ENCODE measurements around the gene PLIN1.

Gene PLIN1

GRCh38 chr15:89654847-89655805, 24.0 kb downstream of the PLIN1 start, which contains the start of gene KIF7:
Gene KIF7, minus strand, starts transcription at chr15:89655467. Its CDS starts 2,537 bp downstream, at chr15:89652930.
- no peak for DNase-seq (ENCODE audit: low read depth, low spot score)
- H3K27ac ChIP-seq: no peak within 1 kb of the TSS

DNA sequence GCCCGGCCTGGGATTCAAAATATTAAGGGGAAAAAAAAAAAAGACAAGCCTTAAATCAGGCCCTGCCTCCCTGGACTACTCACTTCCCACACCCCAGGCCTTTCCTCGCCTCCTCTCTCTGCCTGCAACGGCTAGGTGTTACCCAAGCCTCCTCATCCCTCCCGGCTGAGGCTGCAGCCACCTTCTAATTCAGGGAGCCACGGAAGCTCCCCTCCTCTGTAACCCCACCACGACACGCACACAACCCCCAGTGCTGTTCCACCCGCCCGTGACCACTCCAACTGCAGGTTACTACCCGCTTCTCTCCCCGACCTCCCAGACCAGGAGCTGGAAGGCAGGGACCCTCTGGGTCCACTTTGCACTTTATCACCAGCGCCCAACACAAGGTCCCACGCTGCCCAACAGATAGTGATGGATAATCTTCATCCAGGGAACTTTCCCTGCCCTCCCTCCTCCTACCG, 24.8 kb downstream of the PLIN1 start:
- H3K27ac ChIP-seq: no peak overlapping the region

DNA sequence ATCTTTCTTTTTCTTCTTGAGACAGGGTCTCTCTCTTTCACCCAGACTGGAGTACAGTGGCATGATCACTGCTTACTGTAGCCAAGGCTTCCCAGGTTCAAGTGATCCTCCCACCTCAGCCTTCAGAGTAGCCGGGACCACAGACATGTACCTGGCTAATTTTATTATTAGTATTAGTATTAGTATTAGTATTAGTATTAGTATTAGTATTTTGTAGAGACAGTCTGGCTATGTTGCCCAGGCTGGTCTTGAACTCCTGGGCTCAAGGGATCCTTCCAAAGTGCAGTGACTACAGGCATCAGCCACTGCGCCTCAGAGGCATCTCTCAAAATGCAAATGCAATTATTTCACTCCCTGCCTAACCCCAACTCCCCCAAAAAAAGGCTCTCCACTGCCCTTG, 25.6 kb downstream of the PLIN1 start:
- DNase-seq (ENCODE audit: low read depth, low spot score): no peak
- H3K27ac ChIP-seq: no peak overlapping the region

More for the DNA sequence above, 24.8 kb downstream of the PLIN1 start:
- DNase-seq (ENCODE audit: low read depth, low spot score): no peak

DNA sequence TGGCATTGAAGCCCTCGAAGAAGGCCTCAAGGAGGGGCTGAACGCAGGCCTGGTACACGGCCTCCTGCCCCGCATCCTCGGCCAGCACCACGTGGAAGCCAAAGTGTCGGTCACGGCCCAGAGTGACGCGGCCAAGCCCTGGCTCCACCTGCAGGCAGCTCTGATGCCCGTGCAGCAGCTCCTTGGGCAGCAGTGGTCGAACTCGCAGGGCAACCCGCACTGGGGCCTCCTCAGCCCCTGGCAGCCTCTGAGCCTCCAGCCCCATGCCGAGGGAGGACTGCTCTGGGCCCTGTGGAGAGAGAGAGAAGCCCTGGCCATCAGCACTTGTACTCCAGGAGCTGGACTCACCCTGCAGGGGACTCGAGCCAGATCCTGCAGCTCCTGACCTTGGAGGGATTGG, 26.5 kb downstream of the PLIN1 start:
- no peak overlapping the region for H3K27ac ChIP-seq
- no peak for DNase-seq (ENCODE audit: low read depth, low spot score)

DNA sequence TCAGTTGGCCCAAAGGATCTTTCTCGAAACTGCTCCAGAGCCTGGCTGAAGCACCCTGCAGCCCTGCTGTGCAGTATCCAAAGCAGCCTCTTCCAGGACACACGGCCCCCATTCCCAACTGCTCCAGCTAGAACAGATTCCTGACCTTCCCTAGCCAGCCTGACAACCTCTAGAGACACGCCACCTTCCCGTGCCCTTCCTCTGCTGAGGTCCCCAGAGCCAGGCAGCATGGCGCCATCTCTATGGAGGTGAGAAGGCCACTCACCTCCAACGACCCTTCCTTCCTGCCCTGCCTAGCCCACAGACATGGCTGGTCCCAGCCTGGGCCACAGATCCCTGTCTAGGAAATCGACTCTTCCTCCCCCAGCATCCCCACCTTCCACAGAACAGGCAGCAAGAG, 27.0 kb downstream of the PLIN1 start:
- H3K27ac ChIP-seq: no peak overlapping the region
- DNase-seq (ENCODE audit: low read depth, low spot score): no peak

DNA sequence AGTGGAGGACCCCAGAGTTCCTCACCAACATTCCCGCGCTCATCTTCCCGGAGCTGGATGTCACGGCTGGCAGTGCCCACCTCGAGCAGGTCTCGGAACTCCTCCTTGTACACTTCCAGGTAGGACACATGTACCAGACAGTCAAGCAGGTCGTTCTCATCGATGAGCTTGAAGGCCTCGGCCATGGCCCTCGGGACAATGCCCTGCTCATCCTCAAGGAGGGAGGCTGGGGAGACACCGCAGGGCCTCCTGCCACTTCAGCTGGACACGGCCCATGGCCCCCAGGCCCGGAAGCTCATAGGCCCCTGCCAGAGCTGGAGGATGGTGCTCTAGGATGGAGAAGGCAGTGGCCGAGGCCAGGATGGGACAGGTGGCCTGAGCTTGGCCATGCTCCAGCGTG, 29.5 kb downstream of the PLIN1 start:
- DNase-seq (ENCODE audit: low read depth, low spot score): no peak
- H3K27ac ChIP-seq: no peak overlapping the region

- H3K27ac ChIP-seq: no peak overlapping the region
- DNase-seq (ENCODE audit: low read depth, low spot score): no peak
Measured at GRCh38 chr15:89649013-89649625, 30.0 kb downstream of the PLIN1 start.

DNA sequence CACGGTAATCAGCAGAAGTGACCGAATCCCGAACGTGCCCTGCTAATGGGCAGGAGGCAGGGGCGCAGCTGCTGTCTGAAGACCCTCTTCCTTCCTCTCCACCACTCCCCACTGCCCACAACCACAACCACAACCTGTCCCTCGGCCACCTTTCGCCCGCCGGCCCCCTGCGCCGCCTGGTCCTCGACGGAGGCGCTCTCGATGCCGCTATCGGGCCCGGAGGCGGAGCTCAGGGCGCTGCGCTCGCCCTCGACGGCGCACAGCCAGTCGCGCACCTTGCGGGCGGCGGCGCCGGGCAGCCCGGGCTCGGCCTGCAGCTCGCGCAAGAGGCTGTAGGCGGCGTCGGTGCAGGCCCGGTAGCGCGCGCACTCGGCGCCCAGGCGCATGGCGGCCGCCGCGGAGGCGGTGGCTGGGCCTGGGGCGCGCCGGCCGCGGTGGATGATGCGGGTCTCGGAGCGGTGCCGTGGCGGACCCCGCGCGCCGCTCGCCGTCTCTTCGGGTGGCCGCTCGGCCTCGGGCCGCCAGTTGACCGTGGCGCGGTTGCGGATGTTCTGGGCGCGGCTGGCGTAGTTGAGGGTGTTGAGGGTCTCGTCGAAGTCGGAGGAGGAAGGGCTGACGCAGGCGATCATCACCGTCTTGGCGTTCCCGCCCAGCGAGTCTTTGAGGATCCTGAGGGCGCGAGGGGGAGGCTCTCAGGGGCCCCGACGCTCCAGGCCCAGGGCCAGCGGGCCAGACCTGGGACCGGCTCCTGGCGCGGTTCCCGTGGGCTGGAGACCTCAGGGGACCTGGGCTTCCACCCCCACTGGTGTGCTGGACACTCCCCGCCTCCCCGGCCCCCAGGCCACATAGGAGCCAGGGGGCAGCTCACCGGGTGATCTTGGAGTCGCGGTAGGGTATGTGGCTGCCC, 30.8 kb downstream of the PLIN1 start:
- H3K27ac ChIP-seq: no peak overlapping the region
- no peak for DNase-seq (ENCODE audit: low read depth, low spot score)

GRCh38 chr15:89647191-89647851, 31.8 kb downstream of the PLIN1 start:
- H3K27ac ChIP-seq: no peak overlapping the region
- DNase-seq (ENCODE audit: low read depth, low spot score): no peak

- H3K27ac ChIP-seq: no peak overlapping the region
- no peak for DNase-seq (ENCODE audit: low read depth, low spot score)
Measured at GRCh38 chr15:89646416-89647141, 32.6 kb downstream of the PLIN1 start.

GRCh38 chr15:89645680-89646079, 33.5 kb downstream of the PLIN1 start:
- no peak for DNase-seq (ENCODE audit: low read depth, low spot score)
- no peak overlapping the region for H3K27ac ChIP-seq

DNA sequence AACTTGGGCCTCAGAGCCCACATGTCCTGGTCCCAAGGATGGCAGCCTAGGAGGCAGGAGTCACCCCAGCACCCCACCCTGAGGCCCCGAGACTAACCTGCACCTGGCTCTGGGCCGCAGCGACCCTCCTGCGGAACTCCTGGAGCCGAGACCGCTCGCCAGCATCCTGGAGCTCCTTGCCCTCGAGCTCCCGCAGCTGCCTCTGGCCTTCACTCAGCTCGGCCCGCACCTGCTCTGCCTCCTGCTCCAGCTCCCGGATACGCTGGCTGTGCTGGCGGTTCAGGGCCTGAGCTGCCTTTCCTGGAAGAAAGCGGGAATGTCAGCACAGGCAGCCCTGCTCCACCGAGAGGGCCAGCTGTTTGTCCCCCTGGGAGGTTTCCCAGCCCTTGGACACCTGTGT, 37.1 kb downstream of the PLIN1 start:
- no peak overlapping the region for H3K27ac ChIP-seq
- no peak for DNase-seq (ENCODE audit: low read depth, low spot score)

DNA sequence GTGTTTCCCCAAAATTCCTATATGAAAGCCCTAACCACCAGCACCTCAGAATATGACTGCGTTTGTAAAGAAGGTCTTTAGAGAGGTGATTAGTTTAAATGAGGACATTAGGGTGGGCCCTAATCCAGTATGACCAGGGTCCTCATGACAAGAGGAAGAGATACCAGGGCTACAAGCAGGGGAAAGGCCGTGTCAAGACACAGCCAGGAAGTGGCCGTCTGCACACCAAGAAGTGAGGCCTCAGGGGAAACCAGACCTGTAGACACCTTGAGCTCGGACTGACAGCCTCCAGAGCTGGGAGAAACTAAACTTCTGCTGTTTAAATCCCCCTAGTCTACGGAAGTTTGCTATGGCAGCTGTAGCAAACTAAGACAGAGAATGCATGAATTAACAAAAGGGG, 38.1 kb downstream of the PLIN1 start:
- no peak overlapping the region for H3K27ac ChIP-seq
- no peak for DNase-seq (ENCODE audit: low read depth, low spot score)

GRCh38 chr15:89640245-89640644, 38.9 kb downstream of the PLIN1 start:
- no peak for DNase-seq (ENCODE audit: low read depth, low spot score)
- H3K27ac ChIP-seq: no peak overlapping the region

DNA sequence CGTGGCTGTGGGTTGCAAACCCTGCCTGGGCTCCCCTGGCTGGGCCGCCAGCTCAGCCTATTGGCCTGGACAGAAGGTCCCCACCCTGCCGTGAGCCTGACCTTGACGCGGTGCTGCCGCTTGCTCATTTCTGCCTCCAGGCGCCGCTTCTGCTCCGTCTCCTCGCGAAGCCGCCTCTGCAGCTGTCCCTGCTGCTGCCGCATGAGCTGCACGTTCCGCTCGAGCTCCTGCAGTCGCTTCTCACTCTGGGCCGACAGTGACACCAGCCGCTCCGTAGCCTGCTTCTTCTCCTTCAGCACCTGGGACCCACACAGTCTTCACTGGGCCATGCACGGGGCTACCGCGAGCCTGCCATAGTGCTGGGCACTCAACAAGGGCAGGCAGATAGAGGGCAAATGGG, 45.6 kb downstream of the PLIN1 start:
- no peak for DNase-seq (ENCODE audit: low read depth, low spot score)
- H3K27ac ChIP-seq: no peak overlapping the region

DNA sequence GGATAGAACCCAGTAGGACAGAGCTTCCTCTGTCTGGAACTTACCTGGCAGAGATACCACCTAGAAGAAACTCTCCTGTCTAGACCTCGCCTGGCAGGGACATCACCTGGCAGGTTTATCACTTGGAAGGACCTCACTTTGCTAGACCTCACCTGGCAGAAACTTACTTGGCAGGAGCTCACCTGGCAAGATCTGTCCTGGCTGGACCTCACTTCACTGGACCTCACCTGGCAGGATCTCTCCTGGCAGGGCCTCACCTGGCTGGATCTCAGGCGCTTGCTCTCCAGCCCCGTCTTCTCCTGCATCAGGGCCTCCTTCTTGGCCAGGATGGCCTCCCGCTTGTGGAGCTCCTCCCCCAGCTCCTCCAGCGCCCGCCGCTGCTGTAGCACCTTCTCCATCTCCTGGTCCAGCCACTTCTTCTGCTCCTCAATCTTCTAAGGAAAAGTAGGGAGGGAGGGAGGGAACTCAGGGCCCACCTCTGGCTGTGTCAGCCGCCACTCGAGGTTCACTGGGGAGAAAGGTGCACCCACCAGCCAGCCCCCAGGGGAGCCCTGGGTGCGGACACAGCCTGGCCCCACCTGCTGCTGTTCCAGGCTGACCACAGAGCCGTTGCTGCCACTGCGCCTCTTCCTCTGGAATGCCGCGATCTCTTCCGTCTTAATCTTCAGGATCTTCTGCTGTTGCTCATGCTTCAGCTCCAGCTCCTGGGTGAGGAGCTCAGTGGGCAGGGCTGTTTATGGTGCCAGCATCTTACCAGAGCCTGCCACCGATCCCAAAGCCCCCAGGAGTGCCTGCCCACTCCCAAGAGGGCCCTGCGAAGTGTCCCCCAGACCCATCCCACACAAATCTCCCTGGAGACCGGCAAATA, 46.4 kb downstream of the PLIN1 start:
- no peak overlapping the region for H3K27ac ChIP-seq
- no peak for DNase-seq (ENCODE audit: low read depth, low spot score)

- H3K27ac ChIP-seq: no peak overlapping the region
- no peak for DNase-seq (ENCODE audit: low read depth, low spot score)
Measured at GRCh38 chr15:89631902-89632264, 47.3 kb downstream of the PLIN1 start.
